HEK293 (cell line): ENCODE data around the gene NBPF3.
A peak's percentile ranks its signal among the peaks of the same experiment; 100 is the strongest.

Source experiments
- CTCF ChIA-PET: fragments of 350-600 bp; formaldehyde crosslinking; extraction: SDS; loops from one replicate; lab custom pipeline; 2021; ENCODE audit warnings: antibody characterized with exemption; lab: Yijun Ruan, JAX
- POLR2A ChIA-PET: fragments of 300-600 bp; formaldehyde crosslinking; extraction: SDS; loops from one replicate; lab custom pipeline; 2020; ENCODE audit warnings: antibody characterized with exemption, inconsistent platforms; lab: Yijun Ruan, JAX
- H3K27ac ChIP-seq: fragments of 200-500 bp; sonication (Bioruptor generic); 2 replicates; pipeline ENCODE4 v1.5.1; 2014; ENCODE audit warnings: low read depth, low read length, control low read depth, inconsistent platforms; ENCODE audit errors: extremely low read depth
- H3K36me3 ChIP-seq, 2 experiments: fragments of 200-500 bp in 1 of 2; sonication (Bioruptor generic) in 1 of 2; 1 replicate in 1 of 2; 2 replicates in 1 of 2; pipeline ENCODE4 v1.5.1; 2014 to 2017; ENCODE audit warnings: inconsistent platforms in 2 of 2, low read length in 2 of 2; ENCODE audit not compliant: control insufficient read depth in 2 of 2, insufficient read depth in 1 of 2
- H3K4me1 ChIP-seq: fragments of 200-500 bp; sonication (Bioruptor generic); 2 replicates; pipeline ENCODE4 v1.5.1; 2014; ENCODE audit warnings: mild to moderate bottlenecking, low read length, inconsistent platforms; ENCODE audit not compliant: control insufficient read depth, insufficient read depth
- H3K4me3 ChIP-seq: 2 replicates; pipeline ENCODE4 v1.5.1; 2011; ENCODE audit warnings: low read depth, mild to moderate bottlenecking, control low read depth, low read length, moderate library complexity
- H3K9me3 ChIP-seq: fragments of 200-500 bp; sonication (Bioruptor generic); 2 replicates; pipeline ENCODE4 v1.5.1; 2014; ENCODE audit warnings: low read depth, low read length, inconsistent platforms; ENCODE audit not compliant: control insufficient read depth, insufficient read depth
- CTCF ChIP-seq: fragments of 450-650 bp; formaldehyde crosslinking; IDR thresholded peaks from 2 replicates; pipeline ENCODE4 v1.5.1; 2016; ENCODE audit warnings: missing biosample characterization, missing genetic modification characterization
- GLI4 ChIP-seq: fragments of 450-650 bp; formaldehyde crosslinking; IDR thresholded peaks from 2 replicates; pipeline ENCODE4 v1.5.1; 2016; ENCODE audit warnings: missing biosample characterization, missing genetic modification characterization
- HOXD13 ChIP-seq: sonication (generic); formaldehyde crosslinking; IDR thresholded peaks from 2 replicates; pipeline ENCODE4 v1.8.0; 2022; ENCODE audit warnings: missing genetic modification reagents, borderline replicate concordance
- REPIN1 ChIP-seq: fragments of 450-650 bp; formaldehyde crosslinking; IDR thresholded peaks from 2 replicates; pipeline ENCODE4 v1.5.1; 2017; ENCODE audit warnings: missing biosample characterization, missing genetic modification characterization, low read depth
- ZBTB1 ChIP-seq: fragments of 450-650 bp; formaldehyde crosslinking; IDR thresholded peaks from 2 replicates; pipeline ENCODE4 v1.5.1; 2016; ENCODE audit warnings: missing biosample characterization, missing genetic modification characterization
- ZBTB7A ChIP-seq: fragments of 450-650 bp; formaldehyde crosslinking; IDR thresholded peaks from 2 replicates; pipeline ENCODE4 v1.5.1; 2016; ENCODE audit warnings: low read depth, missing biosample characterization, missing genetic modification characterization
- ZFP37 ChIP-seq: fragments of 450-650 bp; formaldehyde crosslinking; IDR thresholded peaks from 2 replicates; pipeline ENCODE4 v1.5.1; 2016; ENCODE audit warnings: missing biosample characterization, missing genetic modification characterization
- ZNF202 ChIP-seq: fragments of 450-650 bp; formaldehyde crosslinking; IDR thresholded peaks from 2 replicates; pipeline ENCODE4 v1.5.1; 2016; ENCODE audit warnings: missing biosample characterization, missing genetic modification characterization, borderline replicate concordance
- ZNF223 ChIP-seq: fragments of 450-650 bp; formaldehyde crosslinking; IDR thresholded peaks from 2 replicates; pipeline ENCODE4 v1.5.1; 2016; ENCODE audit warnings: missing biosample characterization, missing genetic modification characterization
- ZNF341 ChIP-seq: fragments of 450-650 bp; formaldehyde crosslinking; IDR thresholded peaks from 2 replicates; pipeline ENCODE4; 2016; ENCODE audit warnings: low read depth, missing biosample characterization, missing genetic modification characterization
- ZNF354C ChIP-seq: fragments of 450-650 bp; formaldehyde crosslinking; IDR thresholded peaks from 2 replicates; pipeline ENCODE4 v1.5.1; 2016; ENCODE audit warnings: missing biosample characterization, missing genetic modification characterization, low read depth, borderline replicate concordance
- ZNF423 ChIP-seq: fragments of 450-650 bp; formaldehyde crosslinking; IDR thresholded peaks from 2 replicates; pipeline ENCODE4 v1.5.1; 2016; ENCODE audit warnings: missing biosample characterization, missing genetic modification characterization
- ZNF426 ChIP-seq: fragments of 450-650 bp; formaldehyde crosslinking; IDR thresholded peaks from 2 replicates; pipeline ENCODE4 v1.5.1; 2017; ENCODE audit warnings: missing biosample characterization, missing genetic modification characterization, mild to moderate bottlenecking, inconsistent platforms, moderate library complexity
- ZNF518A ChIP-seq: fragments of 450-650 bp; formaldehyde crosslinking; conservative IDR thresholded peaks from 2 replicates; pipeline ENCODE4 v1.5.1; 2016; ENCODE audit warnings: low read depth, missing biosample characterization, missing genetic modification characterization
- ZNF777 ChIP-seq: fragments of 450-650 bp; formaldehyde crosslinking; IDR thresholded peaks from 2 replicates; pipeline ENCODE4 v1.5.1; 2017; ENCODE audit warnings: missing biosample characterization, missing genetic modification characterization, borderline replicate concordance
- ZSCAN5A ChIP-seq: fragments of 450-650 bp; formaldehyde crosslinking; IDR thresholded peaks from 2 replicates; pipeline ENCODE4 v1.5.1; 2016; ENCODE audit warnings: missing biosample characterization, missing genetic modification characterization

Gene NBPF3

GRCh38 chr1:21530368-21531016 lies 90.6 kb downstream of the NBPF3 start (continued):
- no peak for TF ChIP-seq ZNF518A (tag by site-specific recombination)

DNA sequence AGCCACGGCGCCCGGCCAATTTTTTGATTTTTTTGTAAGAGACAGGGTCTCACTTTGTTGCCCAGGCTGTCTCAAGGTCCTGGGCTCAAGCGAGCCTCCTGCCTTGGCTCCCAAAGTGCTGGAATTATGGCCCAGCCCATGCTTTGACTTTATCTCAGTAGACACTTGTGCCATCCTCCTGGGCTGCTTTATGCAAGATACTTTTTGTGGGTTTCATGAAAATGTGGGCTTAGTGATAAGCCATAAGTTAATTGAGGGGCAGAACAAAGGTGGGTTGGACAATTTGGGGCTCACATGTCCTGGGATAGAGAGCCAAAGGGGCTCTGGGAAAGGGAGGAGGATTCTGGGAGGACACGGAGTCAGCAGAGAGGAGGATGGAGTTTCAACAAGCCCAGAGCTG lies 91.3 kb downstream of the NBPF3 start:
- H3K9me3 ChIP-seq, result no peaks in the 10 kb centered on the region
- TF ChIP-seq GLI4 (tag by site-specific recombination) (no peak), ZBTB1 (tag by site-specific recombination) (no peak), CTCF (no peak), ZNF777 (no peak), REPIN1 (no peak), ZBTB7A (tag by site-specific recombination) (no peak), ZNF423 (no peak), ZSCAN5A (tag by site-specific recombination) (no peak), ZNF426 (tag by site-specific recombination) (no peak)
- ChIA-PET POLR2A (no interaction called here), CTCF (interaction anchor here (0.6 to 0.7 kb wide), 2 partner anchors 132 to 159 kb away, joined by 3 to 4 read pairs; no protein-coding TSS in a partner anchor)
- H3K36me3 ChIP-seq, result no peaks in the 10 kb centered on the region
- H3K4me3 ChIP-seq, result no peak overlapping the region
- no peaks in the 10 kb centered on the region for H3K4me1 ChIP-seq
- H3K27ac ChIP-seq, result no peak overlapping the region

DNA sequence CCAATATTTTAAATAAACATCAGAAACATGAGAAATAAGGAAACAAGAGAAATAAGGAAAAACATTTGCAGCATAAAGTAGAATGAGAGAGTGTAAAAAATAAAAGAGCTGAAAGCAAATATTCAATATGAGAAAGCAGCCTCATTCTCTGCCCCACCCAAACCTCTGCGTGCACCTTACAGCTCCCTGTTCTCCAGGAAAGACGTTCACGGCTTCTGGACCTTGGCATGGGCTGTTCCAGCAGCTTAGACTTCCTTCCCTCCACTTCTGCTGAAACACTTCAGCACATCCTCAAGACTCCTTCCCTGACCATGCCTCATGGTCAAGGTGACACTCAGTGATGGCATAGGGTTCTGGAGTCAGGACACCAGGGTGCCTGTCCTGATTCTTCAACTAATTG lies 92.6 kb downstream of the NBPF3 start:
- no peak overlapping the region for H3K4me3 ChIP-seq
- H3K27ac ChIP-seq, result no peak overlapping the region
- H3K36me3 ChIP-seq, result no peaks in the 10 kb centered on the region
- TF ChIP-seq ZNF426 (tag by site-specific recombination) (no peak), ZNF341 (0 out of 2 replicates have a peak, but pooled peaks have one; percentile 36), ZNF354C (tag by site-specific recombination) (no peak), ZFP37 (tag by site-specific recombination) (no peak), REPIN1 (no peak), ZNF202 (no peak), ZNF223 (tag by site-specific recombination) (no peak), HOXD13 (CRISPR knock-in tag) (no peak)
- ChIA-PET POLR2A (no interaction called here), CTCF (interaction anchor here (0.6 to 1.0 kb wide), 8 partner anchors 8 to 277 kb away, joined by 3 to 4 read pairs (median 3); no protein-coding TSS in a partner anchor)
- no peaks in the 10 kb centered on the region for H3K9me3 ChIP-seq
- no peaks in the 10 kb centered on the region for H3K4me1 ChIP-seq
